Neural progenitor cell (in vitro differentiated cells): ENCODE data around the gene UBE2Z. TPM values are rescaled to one million over a fixed set of nuclear protein-coding genes. Genes with fewer than 3 reads are reported as not detected.

ENCODE experiments used
- DNase-seq: peaks from one replicate; pipeline ENCODE4 v3.0.0-alpha.2; 2016; ENCODE audit warnings: low spot score
- H2AFZ ChIP-seq: fragments of 200-600 bp; sonication (generic); replicated peaks from 2 replicates; pipeline ENCODE4 v1.6.1; 2016; ENCODE audit warnings: antibody characterized with exemption
- H3F3A ChIP-seq: fragments of 200-600 bp; sonication (generic); 2 replicates; pipeline ENCODE4 v1.6.1; 2016; ENCODE audit warnings: antibody characterized with exemption, low read depth
- H3K27ac ChIP-seq: fragments of 200-600 bp; sonication (generic); 2 replicates; pipeline ENCODE4 v1.5.1; 2016; ENCODE audit warnings: mild to moderate bottlenecking
- H3K27me3 ChIP-seq: fragments of 200-600 bp; sonication (generic); 2 replicates; pipeline ENCODE4 v1.6.1; 2016; ENCODE audit warnings: mild to moderate bottlenecking, moderate library complexity
- H3K36me3 ChIP-seq: fragments of 200-600 bp; sonication (generic); 2 replicates; pipeline ENCODE4 v1.5.1; 2016
- H3K4me1 ChIP-seq: fragments of 200-600 bp; sonication (generic); 2 replicates; pipeline ENCODE4 v1.6.1; 2016; ENCODE audit warnings: mixed run types
- H3K4me2 ChIP-seq: fragments of 200-600 bp; sonication (generic); 2 replicates; pipeline ENCODE4 v1.6.1; 2016
- H3K4me3 ChIP-seq: fragments of 200-600 bp; sonication (generic); 2 replicates; pipeline ENCODE4 v1.5.1; 2016
- H3K79me2 ChIP-seq: fragments of 200-600 bp; sonication (generic); 2 replicates; pipeline ENCODE4 v1.6.1; 2016; ENCODE audit warnings: low read depth
- H3K9ac ChIP-seq: fragments of 200-600 bp; sonication (generic); 2 replicates; pipeline ENCODE4 v1.6.1; 2016
- H3K9me3 ChIP-seq: fragments of 200-600 bp; sonication (generic); 2 replicates; pipeline ENCODE4 v1.5.1; 2016; ENCODE audit warnings: low read depth
- H4K20me1 ChIP-seq: fragments of 200-600 bp; sonication (generic); 2 replicates; pipeline ENCODE4 v1.6.1; 2016; ENCODE audit warnings: low read depth
- H3K27ac Mint-ChIP-seq: 3 replicates; pipeline ENCODE4 v1.8.0; 2021; ENCODE audit warnings: mixed read lengths
- H3K27me3 Mint-ChIP-seq: 2 replicates; pipeline ENCODE4 v1.8.0; 2022; ENCODE audit warnings: low read depth, mild to moderate bottlenecking, inconsistent platforms, moderate library complexity, mixed read lengths; ENCODE audit not compliant: insufficient read depth
- H3K36me3 Mint-ChIP-seq: 3 replicates; pipeline ENCODE4 v1.8.0; 2021; ENCODE audit warnings: mixed read lengths
- H3K4me1 Mint-ChIP-seq: 3 replicates; pipeline ENCODE4 v1.8.0; 2021; ENCODE audit warnings: mixed read lengths
- H3K4me3 Mint-ChIP-seq: 3 replicates; pipeline ENCODE4 v1.8.0; 2021; ENCODE audit warnings: mild to moderate bottlenecking, moderate library complexity, mixed read lengths
- H3K9me3 Mint-ChIP-seq: 3 replicates; pipeline ENCODE4 v1.8.0; 2020; ENCODE audit warnings: mixed read lengths
- EZH2 ChIP-seq: fragments of 200-600 bp; sonication (generic); IDR thresholded peaks from 2 replicates; pipeline ENCODE4 v1.6.1; 2017; ENCODE audit warnings: antibody characterized with exemption, mild to moderate bottlenecking, moderate library complexity
- EZH2phosphoT487 ChIP-seq: fragments of 200-600 bp; sonication (generic); IDR thresholded peaks from 2 replicates; pipeline ENCODE4 v1.6.1; 2017; ENCODE audit warnings: antibody characterized with exemption
- total RNA-seq: library from RNA; depleted of rRNA; stranded (reverse); fragments of >200 nt; gene quantifications from 2 replicates; pipeline ENCODE4 v1.2.3, GENCODE V29; 2015; ENCODE audit warnings: low replicate concordance
- TF ChIP-seq, protein P1 (sequence below): fragments of 200-600 bp; sonication (generic); IDR thresholded peaks from 2 replicates; pipeline ENCODE4 v1.5.1; 2017; ENCODE audit warnings: antibody characterized with exemption, mild to moderate bottlenecking

UBE2Z gene
- total RNA-seq, 1 donor from 2014 or later: 45.5 TPM

DNA sequence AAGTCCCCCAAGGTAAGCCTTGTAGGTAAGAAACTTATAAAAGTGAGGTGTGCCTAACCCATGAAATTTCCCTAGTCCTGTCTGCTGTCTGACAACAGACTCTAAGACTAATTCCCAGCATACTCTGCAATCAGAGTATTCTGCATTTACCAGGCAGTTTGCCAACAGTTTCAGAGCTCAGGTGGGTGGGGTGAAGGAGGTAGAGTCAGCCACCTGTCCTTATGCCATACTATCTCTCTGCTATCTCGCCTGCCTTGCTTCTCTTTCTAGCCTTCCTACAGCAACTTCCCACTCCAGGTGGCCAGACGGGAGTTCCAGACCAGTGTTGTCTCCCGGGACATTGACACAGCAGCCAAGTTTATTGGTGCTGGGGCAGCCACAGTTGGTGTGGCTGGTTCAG lies 13.3 kb upstream of the UBE2Z start:
- Mint-ChIP-seq H3K36me3 (peaks cover 6% of the 10 kb centered on the region), H3K27ac (no peak overlapping the region), H3K4me3 (no peak overlapping the region), H3K27me3 (no peaks in the 10 kb centered on the region), H3K9me3 (no peaks in the 10 kb centered on the region), H3K4me1 (peaks cover 14% of the 10 kb centered on the region)
- TF ChIP-seq EZH2 (no peak), EZH2phosphoT487 (no peak)
- TF ChIP-seq, protein P1, sequence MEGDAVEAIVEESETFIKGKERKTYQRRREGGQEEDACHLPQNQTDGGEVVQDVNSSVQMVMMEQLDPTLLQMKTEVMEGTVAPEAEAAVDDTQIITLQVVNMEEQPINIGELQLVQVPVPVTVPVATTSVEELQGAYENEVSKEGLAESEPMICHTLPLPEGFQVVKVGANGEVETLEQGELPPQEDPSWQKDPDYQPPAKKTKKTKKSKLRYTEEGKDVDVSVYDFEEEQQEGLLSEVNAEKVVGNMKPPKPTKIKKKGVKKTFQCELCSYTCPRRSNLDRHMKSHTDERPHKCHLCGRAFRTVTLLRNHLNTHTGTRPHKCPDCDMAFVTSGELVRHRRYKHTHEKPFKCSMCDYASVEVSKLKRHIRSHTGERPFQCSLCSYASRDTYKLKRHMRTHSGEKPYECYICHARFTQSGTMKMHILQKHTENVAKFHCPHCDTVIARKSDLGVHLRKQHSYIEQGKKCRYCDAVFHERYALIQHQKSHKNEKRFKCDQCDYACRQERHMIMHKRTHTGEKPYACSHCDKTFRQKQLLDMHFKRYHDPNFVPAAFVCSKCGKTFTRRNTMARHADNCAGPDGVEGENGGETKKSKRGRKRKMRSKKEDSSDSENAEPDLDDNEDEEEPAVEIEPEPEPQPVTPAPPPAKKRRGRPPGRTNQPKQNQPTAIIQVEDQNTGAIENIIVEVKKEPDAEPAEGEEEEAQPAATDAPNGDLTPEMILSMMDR: no peak
- H3K27ac ChIP-seq: no peak overlapping the region
- no peaks in the 10 kb centered on the region for H3K9me3 ChIP-seq
- H3K9ac ChIP-seq: no peak overlapping the region
- no peak overlapping the region for H3K4me2 ChIP-seq
- H3K4me1 ChIP-seq: peaks cover 4% of the 10 kb centered on the region
- H3K27me3 ChIP-seq: no peaks in the 10 kb centered on the region
- H3K4me3 ChIP-seq: no peak overlapping the region
- peaks cover 15% of the 10 kb centered on the region for H3K79me2 ChIP-seq
- no peak for DNase-seq
- H2AFZ ChIP-seq: no peak overlapping the region
- H4K20me1 ChIP-seq: no peaks in the 10 kb centered on the region
- peaks cover 20% of the 10 kb centered on the region for H3F3A ChIP-seq
- no peaks in the 10 kb centered on the region for H3K36me3 ChIP-seq

DNA sequence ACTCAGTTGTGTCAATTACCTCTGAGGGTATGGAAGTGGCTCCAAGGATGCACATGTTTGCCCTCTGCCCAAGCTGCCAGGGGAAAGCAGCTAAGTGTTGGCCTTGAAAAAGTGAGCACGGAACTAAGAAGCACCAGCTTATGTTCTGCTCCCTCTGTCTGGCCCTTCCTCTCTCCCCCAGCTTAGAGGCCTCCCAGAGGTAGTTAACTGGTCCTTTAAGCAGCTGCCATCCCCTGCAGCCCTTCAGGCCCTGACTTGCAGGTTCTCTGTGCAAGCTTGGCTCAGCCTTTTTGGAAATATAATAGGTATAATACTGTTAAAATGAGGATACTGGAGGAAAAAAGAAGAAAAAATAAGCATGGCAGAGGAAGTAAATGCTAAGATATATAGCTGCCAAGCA lies 7.0 kb upstream of the UBE2Z start:
- Histone ChIP-seq H3K4me3 (no peak overlapping the region), H3K79me2 (no peaks in the 10 kb centered on the region), H3K4me1 (no peaks in the 10 kb centered on the region), H3K4me2 (no peak overlapping the region), H3K9ac (no peak overlapping the region), H3K36me3 (no peaks in the 10 kb centered on the region), H3K27ac (no peak overlapping the region), H4K20me1 (no peaks in the 10 kb centered on the region), H3K27me3 (no peaks in the 10 kb centered on the region), H3F3A (peaks cover 9% of the 10 kb centered on the region), H2AFZ (no peak overlapping the region), H3K9me3 (no peaks in the 10 kb centered on the region)
- Mint-ChIP-seq H3K4me3 (no peak overlapping the region), H3K9me3 (no peaks in the 10 kb centered on the region), H3K36me3 (peaks cover 6% of the 10 kb centered on the region), H3K27ac (no peak overlapping the region), H3K4me1 (no peaks in the 10 kb centered on the region), H3K27me3 (no peaks in the 10 kb centered on the region)
- DNase-seq: no peak
- TF ChIP-seq EZH2phosphoT487 (no peak), EZH2 (no peak)
- TF ChIP-seq, protein P1: no peak

DNA sequence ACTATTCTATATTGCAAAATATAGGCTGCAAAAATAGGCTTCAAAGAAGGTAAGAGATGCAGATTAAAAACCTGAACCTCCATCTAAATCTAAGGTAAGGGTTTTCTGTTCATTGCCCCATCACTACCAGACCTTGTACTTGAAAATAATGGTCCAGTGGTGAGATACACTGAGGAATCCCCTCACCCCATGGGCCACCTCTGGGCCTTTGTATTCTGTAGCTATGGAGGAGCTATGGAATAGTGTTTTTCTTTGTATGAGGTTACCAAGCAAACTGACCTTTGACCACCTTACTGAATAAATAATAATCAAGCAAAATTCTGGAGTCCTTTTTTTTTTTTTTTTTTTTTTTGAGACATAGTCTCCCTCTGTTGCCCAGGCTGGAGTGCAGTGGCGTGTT lies 4.8 kb upstream of the UBE2Z start:
- Histone ChIP-seq H4K20me1 (no peaks in the 10 kb centered on the region), H3K27me3 (no peaks in the 10 kb centered on the region), H3K9me3 (no peaks in the 10 kb centered on the region), H2AFZ (no peak overlapping the region), H3F3A (peaks cover 14% of the 10 kb centered on the region), H3K4me1 (no peaks in the 10 kb centered on the region), H3K4me3 (no peak overlapping the region), H3K79me2 (peaks cover 19% of the 10 kb centered on the region), H3K9ac (no peak overlapping the region), H3K36me3 (no peaks in the 10 kb centered on the region), H3K4me2 (no peak overlapping the region), H3K27ac (no peak overlapping the region)
- no peaks in the 10 kb centered on the region for H3K9me3 Mint-ChIP-seq
- H3K4me1 Mint-ChIP-seq: peaks cover 6% of the 10 kb centered on the region
- no peak for DNase-seq
- H3K27me3 Mint-ChIP-seq: peaks cover 4% of the 10 kb centered on the region
- TF ChIP-seq EZH2phosphoT487: no peak
- no peak for TF ChIP-seq EZH2
- TF ChIP-seq, protein P1: no peak
- H3K27ac Mint-ChIP-seq: no peak overlapping the region
- H3K36me3 Mint-ChIP-seq: no peaks in the 10 kb centered on the region
- no peak overlapping the region for H3K4me3 Mint-ChIP-seq
